ENCODE measurements around the gene DACH1.

GRCh38 chr13:71851498-71852409 lies 15.2 kb downstream of the DACH1 start:
- no peak for TF ChIP-seq POLR2A (IDR thresholded peaks at IDR 0.05)
- TF ChIP-seq CTCF (IDR thresholded peaks at IDR 0.05): no peak
- TF ChIP-seq EP300 (IDR thresholded peaks at IDR 0.05): no peak
- TF ChIP-seq POLR2AphosphoS5 (IDR thresholded peaks at IDR 0.05): no peak

All from suprapubic skin (tissue), 4 donors.